Omental fat pad (tissue), 4 donors: ENCODE measurements around the gene NFAT5. TPM values are rescaled to one million over a fixed set of nuclear protein-coding genes. Genes with fewer than 3 reads are reported as not detected.
"Not testable (repeated sequence)": the region's sequence is repeated elsewhere in the genome, so short reads cannot be mapped to it uniquely, and the experiment has no call there.

Experiments used
- ATAC-seq: fragments of 150-250 bp; one replicate; pipeline ENCODE4 v1.9.1; 2016; ENCODE audit warnings: mild to moderate bottlenecking, moderate library complexity; ENCODE audit not compliant: low FRiP score
- DNase-seq: peaks from one replicate; pipeline ENCODE4 v3.0.0-alpha.2; 2019; ENCODE audit warnings: low spot score
- total RNA-seq, 4 donors: library from RNA; depleted of rRNA; stranded (reverse); fragments of >200 nt; gene quantifications; one replicate each; pipeline ENCODE4 v1.1.0, GENCODE V29; 2016
- TF ChIP-seq, protein P1 (sequence below), 3 donors: fragments of 450-650 bp; IDR thresholded peaks; one replicate each; pipeline ENCODE4 v1.5.1; 2016 to 2017; ENCODE audit warnings: antibody characterized with exemption in 3 of 3, mild to moderate bottlenecking in 3 of 3, moderate library complexity in 2 of 3

Gene NFAT5
- total RNA-seq, 4 donors from 2014 or later = 43.5 to 59.3 (median 50.8) TPM

DNA sequence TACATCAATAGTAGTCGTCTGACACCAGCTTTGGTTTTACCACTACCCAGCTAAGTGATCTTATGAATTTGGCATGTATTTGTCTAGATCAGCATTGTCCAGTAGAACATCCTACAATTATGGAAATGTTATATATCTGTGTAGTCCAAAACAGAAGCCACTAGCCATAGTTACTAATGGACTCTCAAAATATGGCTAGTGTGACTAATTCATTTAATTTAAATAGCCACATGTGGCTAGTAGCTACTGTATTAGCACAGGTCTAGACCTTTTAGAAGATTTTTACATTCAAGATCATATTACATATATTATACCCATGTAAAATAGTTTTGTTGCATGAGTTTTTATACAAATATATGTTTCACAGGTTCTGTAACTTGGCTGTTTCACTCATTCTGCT lies 27.0 kb upstream of the NFAT5 start:
- no peak for ATAC-seq
- DNase-seq = no peak
- TF ChIP-seq, protein P1, sequence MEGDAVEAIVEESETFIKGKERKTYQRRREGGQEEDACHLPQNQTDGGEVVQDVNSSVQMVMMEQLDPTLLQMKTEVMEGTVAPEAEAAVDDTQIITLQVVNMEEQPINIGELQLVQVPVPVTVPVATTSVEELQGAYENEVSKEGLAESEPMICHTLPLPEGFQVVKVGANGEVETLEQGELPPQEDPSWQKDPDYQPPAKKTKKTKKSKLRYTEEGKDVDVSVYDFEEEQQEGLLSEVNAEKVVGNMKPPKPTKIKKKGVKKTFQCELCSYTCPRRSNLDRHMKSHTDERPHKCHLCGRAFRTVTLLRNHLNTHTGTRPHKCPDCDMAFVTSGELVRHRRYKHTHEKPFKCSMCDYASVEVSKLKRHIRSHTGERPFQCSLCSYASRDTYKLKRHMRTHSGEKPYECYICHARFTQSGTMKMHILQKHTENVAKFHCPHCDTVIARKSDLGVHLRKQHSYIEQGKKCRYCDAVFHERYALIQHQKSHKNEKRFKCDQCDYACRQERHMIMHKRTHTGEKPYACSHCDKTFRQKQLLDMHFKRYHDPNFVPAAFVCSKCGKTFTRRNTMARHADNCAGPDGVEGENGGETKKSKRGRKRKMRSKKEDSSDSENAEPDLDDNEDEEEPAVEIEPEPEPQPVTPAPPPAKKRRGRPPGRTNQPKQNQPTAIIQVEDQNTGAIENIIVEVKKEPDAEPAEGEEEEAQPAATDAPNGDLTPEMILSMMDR (IDR thresholded peaks at IDR 0.05) = no peak

DNA sequence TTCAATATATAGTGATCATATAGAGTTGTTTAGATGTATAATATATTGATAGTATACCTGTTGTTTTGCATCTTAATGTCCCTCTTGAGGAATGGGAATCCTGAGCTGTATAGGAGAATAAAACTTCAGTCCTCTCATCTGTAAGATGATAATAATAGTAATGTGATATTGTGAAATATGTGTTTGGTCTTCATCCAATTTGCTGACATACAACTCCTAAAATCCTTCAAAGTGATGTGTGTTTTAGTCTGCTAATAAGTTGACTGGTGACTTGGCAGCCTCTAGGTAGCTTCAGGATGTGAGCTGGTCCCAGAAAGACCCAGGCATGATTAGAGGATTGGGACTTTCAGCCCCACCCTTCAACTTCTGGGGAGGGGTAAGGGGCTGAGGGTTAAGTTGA lies 22.8 kb upstream of the NFAT5 start:
- ATAC-seq = no peak
- no peak for DNase-seq
- TF ChIP-seq, protein P1 (IDR thresholded peaks at IDR 0.05) = no peak

DNA sequence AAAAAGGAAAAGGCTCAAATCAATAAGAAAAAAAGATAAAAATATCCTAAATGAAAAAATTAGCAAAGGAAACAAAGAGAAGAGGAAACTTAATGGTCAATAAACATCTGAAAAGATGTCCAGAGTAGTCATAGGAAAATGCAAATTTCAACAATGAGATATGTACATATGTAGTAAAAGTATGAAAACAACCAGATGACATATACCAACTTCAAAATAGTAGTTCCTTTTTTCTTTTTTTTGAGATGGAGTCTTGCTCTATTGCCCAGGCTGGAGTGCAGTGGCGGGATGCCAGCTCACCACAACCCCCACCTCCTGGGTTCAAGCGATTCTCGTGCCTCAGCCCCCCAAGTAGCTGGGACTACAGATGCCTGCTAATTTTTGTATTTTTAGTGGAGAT lies 21.7 kb upstream of the NFAT5 start:
- TF ChIP-seq, protein P1 (IDR thresholded peaks at IDR 0.05) = no peak
- DNase-seq = no peak
- ATAC-seq = no peak

DNA sequence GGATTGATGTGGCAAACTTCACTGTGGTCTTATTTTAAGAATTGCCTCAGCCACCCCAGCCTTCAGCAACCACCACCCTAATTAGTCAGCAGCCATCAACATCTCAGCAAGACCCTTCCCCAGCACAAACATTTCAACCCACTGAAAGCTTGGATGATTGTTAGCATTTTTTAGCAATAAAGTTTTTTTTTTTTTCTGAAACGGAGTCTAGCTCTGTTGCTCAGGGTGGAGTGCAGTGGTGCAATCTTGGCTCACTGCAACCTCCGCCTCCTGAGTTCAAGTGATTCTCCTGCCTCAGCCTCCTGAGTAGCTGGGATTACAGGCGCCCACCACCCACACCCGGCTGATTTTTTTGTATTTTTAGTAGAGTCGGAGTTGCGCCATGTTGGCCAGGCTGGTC lies 19.1 kb upstream of the NFAT5 start:
- not testable (repeated sequence) for ATAC-seq, DNase-seq

DNA sequence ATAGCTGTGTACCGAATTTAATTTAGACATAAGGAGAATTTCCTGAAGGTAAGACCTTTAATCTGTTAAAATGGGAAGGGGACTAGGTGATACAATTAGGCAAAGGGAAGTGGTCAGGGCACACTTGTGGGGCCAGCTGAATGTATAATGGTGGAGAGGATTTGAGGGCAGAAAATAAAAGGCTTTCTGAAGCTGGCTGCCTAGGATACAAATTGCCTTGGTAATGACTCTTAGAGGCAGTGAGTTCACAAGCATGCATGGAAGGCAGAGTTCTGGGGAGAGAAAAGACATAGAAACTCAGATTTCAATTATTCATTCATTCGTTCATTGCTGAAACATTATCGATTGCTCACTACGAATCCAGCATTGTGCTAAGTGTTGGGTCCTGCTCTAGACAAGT lies 12.4 kb upstream of the NFAT5 start:
- TF ChIP-seq, protein P1 (IDR thresholded peaks at IDR 0.05) = no peak

DNA sequence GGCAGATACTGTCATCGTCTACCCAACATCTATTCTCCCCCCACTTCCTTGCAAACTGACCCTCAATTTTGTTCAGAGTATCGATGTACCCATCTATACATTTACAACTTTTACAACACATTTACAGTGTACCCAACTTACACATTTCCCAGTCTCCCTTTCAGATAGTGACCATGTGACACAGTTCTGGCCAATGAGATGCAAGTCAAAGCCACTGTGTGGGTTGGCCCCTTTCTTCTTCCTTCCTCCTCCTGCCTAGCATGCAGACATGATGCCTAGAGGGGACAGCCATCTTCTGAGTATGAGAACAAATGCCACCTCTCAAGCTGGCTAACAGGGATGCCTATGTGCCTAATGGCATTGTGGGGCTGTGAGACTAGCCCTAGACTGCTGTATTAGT lies 11.3 kb upstream of the NFAT5 start:
- TF ChIP-seq, protein P1 (IDR thresholded peaks at IDR 0.05) = no peak
- no peak for DNase-seq
- no peak for ATAC-seq

More for the DNA sequence above, 12.4 kb upstream of the NFAT5 start:
- DNase-seq (no peak), ATAC-seq (no peak)

DNA sequence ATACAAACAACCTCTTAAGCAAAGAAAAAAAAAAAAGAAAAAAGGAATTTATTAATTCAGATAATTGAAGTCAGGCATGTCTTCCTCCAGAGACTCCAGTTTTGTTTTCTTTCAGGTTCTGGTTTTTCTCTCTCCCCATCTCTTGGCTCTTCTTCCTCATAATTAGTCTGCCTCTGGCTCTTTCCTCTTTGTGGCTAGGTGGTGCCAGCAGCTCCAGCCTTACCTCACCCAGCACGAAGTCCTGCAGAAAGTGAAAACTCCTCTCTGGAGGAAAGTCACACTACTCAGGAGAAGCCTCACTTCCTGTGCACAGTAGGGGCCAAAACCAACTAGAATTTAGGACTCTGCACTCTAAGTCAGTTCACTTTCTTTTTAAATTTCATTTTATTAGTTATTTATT lies 10.3 kb upstream of the NFAT5 start:
- DNase-seq (no peak), ATAC-seq (no peak)

More for the DNA sequence above, 10.3 kb upstream of the NFAT5 start:
- TF ChIP-seq, protein P1 (IDR thresholded peaks at IDR 0.05) = no peak
